GM12865 (cell line): ENCODE results near the gene GRM4.

Experiments
- DNase-seq: peaks from one replicate; pipeline ENCODE4 v3.0.0; 2010; ENCODE audit warnings: low read depth
- H3K4me3 ChIP-seq: 2 replicates; pipeline ENCODE4 v1.5.1; 2011; ENCODE audit warnings: mild to moderate bottlenecking, low read depth, low read length, control low read depth
- TF ChIP-seq, protein P1 (sequence below): IDR thresholded peaks from 2 replicates; pipeline ENCODE4 v1.5.1; 2011; ENCODE audit warnings: low read length, control low read depth, low read depth, inconsistent platforms; ENCODE audit not compliant: insufficient read depth; ENCODE audit errors: missing control alignments

GRM4 gene

DNA sequence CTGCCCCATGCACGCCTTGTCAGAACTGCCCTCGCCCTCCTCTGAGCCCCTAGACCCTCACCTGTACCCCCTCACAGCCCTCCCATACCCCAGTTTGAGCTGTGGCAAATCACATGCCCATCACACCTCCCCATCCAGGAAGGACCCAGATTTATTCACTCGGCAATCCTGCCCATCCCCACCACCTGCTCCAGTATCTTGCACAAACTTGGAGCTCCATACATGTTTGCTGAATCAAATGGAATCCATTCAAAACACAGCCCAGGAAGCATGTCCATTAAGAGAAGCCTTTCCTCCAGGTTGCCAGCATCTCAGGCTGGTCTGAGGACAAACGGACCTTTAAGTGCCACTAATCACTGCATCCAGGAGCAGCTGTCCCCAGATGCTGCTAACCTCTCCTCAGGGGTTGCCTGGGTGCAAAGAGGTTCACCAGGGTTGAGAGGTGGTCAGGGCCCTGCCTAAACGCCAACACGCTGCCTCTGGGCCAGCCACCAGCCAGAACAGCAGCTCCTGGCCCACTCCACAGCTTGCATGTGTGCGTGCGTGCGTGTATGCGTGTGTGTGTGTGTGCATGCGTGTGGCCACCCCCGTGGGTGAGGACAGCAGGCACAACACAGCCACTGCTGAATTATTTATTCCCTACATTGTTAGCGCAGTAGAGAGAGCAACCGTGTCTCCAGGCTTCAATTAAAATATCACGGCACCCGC, 31.0 kb downstream of the GRM4 start:
- H3K4me3 ChIP-seq, result no peak overlapping the region
- DNase-seq, result no peak
- TF ChIP-seq, protein P1, sequence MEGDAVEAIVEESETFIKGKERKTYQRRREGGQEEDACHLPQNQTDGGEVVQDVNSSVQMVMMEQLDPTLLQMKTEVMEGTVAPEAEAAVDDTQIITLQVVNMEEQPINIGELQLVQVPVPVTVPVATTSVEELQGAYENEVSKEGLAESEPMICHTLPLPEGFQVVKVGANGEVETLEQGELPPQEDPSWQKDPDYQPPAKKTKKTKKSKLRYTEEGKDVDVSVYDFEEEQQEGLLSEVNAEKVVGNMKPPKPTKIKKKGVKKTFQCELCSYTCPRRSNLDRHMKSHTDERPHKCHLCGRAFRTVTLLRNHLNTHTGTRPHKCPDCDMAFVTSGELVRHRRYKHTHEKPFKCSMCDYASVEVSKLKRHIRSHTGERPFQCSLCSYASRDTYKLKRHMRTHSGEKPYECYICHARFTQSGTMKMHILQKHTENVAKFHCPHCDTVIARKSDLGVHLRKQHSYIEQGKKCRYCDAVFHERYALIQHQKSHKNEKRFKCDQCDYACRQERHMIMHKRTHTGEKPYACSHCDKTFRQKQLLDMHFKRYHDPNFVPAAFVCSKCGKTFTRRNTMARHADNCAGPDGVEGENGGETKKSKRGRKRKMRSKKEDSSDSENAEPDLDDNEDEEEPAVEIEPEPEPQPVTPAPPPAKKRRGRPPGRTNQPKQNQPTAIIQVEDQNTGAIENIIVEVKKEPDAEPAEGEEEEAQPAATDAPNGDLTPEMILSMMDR, result no peak

DNA sequence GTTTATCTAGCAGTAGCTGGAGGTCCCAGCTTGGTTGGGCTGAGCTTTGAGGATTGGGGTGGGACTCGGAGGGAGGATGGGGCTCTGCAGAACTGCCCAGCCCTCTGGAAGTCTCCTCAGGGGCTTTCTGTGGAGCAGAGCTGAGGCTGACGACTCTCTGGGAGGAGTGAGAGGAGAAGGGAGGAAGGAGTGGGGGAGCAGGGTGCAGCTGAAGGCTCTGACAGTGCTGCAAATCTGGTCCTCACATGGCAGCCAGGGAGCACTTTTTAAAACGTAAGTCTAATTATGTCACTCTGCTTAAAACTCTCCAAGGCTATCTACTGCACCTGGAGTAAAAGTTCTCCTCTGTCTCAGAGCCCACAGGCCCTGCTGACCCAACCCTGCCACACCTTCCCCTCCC, 32.4 kb downstream of the GRM4 start:
- no peak for DNase-seq
- H3K4me3 ChIP-seq, result no peak overlapping the region
- TF ChIP-seq, protein P1, result no peak

- DNase-seq, result no peak
- TF ChIP-seq, protein P1, result no peak
- H3K4me3 ChIP-seq, result no peak overlapping the region
These were observed 33.8 kb downstream of the GRM4 start for GRCh38 chr6:34112126-34112525.

DNA sequence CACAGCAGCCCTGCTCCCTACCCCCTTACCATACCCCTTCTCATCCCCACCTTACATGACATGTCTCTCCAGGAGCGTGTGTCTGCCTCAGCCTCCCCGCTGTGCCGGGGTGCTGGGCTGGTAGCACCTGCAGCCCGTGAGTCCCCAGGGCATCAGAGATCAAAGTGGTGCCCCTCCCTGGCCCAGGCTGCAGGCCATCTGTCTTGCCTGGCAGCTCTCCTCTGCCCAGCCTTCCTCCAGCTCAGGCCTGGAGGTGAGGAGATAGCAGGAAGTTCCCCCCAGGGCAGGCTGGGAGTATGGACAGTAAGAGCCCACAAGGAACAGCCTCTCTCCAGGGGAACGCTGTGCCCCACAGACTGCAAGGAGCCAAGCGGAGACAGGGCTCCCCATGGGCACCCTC, 35.3 kb downstream of the GRM4 start:
- no peak overlapping the region for H3K4me3 ChIP-seq
- no peak for DNase-seq
- TF ChIP-seq, protein P1, result no peak

DNA sequence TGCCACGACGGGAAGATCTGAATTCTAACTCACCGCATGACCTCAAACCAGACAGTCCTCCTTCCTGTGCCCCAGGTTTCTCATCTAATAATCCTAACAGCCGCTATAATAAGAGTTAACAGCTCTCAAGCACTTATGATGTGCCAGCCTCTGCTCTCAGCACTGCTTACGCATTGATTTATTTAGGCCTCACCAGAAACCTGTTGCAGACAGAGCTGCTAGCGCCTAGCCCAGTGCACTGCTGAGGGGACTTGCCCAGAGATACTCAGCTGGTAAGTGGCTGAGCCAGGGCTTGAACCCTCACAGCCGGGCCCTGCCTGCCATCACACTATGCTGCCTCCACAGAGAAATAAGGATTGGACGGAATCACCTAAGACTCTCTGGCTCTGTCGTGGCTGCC, 37.7 kb downstream of the GRM4 start:
- TF ChIP-seq, protein P1, result no peak
- no peak overlapping the region for H3K4me3 ChIP-seq
- DNase-seq, result no peak

DNA sequence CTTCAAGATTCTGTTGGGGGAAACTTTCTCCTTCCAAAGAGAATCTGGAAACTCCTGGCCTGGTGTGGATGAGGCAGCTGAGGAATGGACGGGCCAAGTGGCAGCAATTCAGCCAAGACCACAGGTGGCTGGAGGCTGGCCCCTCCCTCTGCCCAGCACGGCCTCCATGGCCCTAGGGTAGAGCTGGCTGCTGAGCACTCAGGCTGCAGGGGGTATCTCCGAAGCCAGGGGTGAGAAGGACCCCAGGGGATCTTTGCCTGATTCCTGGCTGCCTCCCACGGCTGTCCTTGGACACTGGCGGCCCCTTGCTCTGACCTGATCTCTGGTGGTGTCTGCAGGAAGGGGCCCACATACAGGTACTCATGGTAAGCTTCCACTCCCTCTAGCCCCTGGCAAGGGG, 39.0 kb downstream of the GRM4 start:
- TF ChIP-seq, protein P1, result no peak
- no peak for DNase-seq
- H3K4me3 ChIP-seq, result no peak overlapping the region

DNA sequence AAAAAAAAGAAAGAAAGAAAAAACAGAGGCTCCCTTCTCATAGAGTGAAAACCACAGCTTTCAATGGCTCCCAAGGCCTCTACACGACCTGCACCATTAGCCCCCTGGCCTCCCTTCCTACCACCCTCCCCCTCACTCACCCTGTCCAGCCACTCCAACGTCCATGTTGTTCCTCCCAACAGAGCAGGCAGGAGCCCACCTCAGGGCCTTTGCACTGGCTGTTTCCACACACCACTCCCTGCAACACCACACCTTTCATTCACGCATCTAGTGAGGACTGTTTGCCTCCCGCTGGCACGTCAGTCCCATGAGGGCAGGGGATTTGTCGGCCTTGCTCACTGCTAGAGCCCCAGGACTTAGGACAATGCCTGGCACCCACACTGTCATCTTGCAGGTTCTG, 39.5 kb downstream of the GRM4 start:
- TF ChIP-seq, protein P1, result no peak
- DNase-seq, result no peak
- no peak overlapping the region for H3K4me3 ChIP-seq
